Endodermal cell (in vitro differentiated cells): ENCODE data around the gene C20orf144. TPM values are rescaled to one million over a fixed set of nuclear protein-coding genes. Genes with fewer than 3 reads are reported as not detected.

Source experiments
- DNase-seq: peaks from one replicate; pipeline ENCODE4 v3.0.0-alpha.2; 2017
- H3K27ac ChIP-seq: 2 replicates; pipeline ENCODE4 v1.5.1; 2013; ENCODE audit warnings: mild to moderate bottlenecking, low read depth, low read length, moderate library complexity
- H3K27me3 ChIP-seq: 2 replicates; pipeline ENCODE4 v1.6.1; 2013; ENCODE audit warnings: mild to moderate bottlenecking, low read length, moderate library complexity; ENCODE audit not compliant: insufficient read depth, control insufficient read depth, poor library complexity, severe bottlenecking
- H3K36me3 ChIP-seq: 2 replicates; pipeline ENCODE4 v1.7.0; 2013; ENCODE audit warnings: mild to moderate bottlenecking, low read length, moderate library complexity; ENCODE audit not compliant: control insufficient read depth, insufficient read depth
- H3K4me1 ChIP-seq: one replicate; pipeline ENCODE4 v1.7.0; 2013; ENCODE audit warnings: low read length; ENCODE audit not compliant: control insufficient read depth, insufficient read depth
- H3K4me3 ChIP-seq: 2 replicates; pipeline ENCODE4 v1.5.1; 2013; ENCODE audit warnings: mild to moderate bottlenecking, low read length, moderate library complexity
- H3K9ac ChIP-seq: 2 replicates; pipeline ENCODE4 v1.6.1; 2013; ENCODE audit warnings: mild to moderate bottlenecking, low read length, moderate library complexity; ENCODE audit not compliant: poor library complexity, severe bottlenecking; ENCODE audit errors: extremely low read depth
- H3K9me3 ChIP-seq: 2 replicates; pipeline ENCODE4 v1.6.1; 2013; ENCODE audit warnings: mild to moderate bottlenecking, low read length, moderate library complexity; ENCODE audit not compliant: control insufficient read depth
- H3K27ac Mint-ChIP-seq: 2 replicates; pipeline ENCODE4 v1.8.0; 2020; ENCODE audit warnings: mixed read lengths
- H3K27me3 Mint-ChIP-seq: 2 replicates; pipeline ENCODE4 v1.8.0; 2021; ENCODE audit warnings: mild to moderate bottlenecking, mixed read lengths; ENCODE audit not compliant: insufficient read depth
- H3K36me3 Mint-ChIP-seq: 2 replicates; pipeline ENCODE4 v1.8.0; 2020; ENCODE audit warnings: low read depth, mixed read lengths
- H3K4me1 Mint-ChIP-seq: 2 replicates; pipeline ENCODE4 v1.8.0; 2020; ENCODE audit warnings: mixed read lengths
- H3K4me3 Mint-ChIP-seq: 2 replicates; pipeline ENCODE4 v1.8.0; 2020; ENCODE audit warnings: mild to moderate bottlenecking, moderate library complexity, mixed read lengths
- H3K9me3 Mint-ChIP-seq: 2 replicates; pipeline ENCODE4 v1.8.0; 2020; ENCODE audit warnings: mild to moderate bottlenecking, mixed read lengths
- WGBS, 2 experiments: methylation state at CpG; one replicate each; pipeline versions ENCODE4 v1.1.5 to v1.1.7; 2013; ENCODE audit warnings: missing lambda C conversion rate in 2 of 2, mixed read lengths in 1 of 2; ENCODE audit not compliant: insufficient coverage in 1 of 2, insufficient read length in 1 of 2; 5-methylcytosine and 5-hydroxymethylcytosine counted together
- total RNA-seq, 2 donors: library from RNA; stranded (reverse); fragmentation: NEBNext Ultra II Directional in 1 of 2; extraction: Animal tissue kit (Norgen Biotek cat#: 25700) in 1 of 2; gene quantifications; 2 replicates in 1 of 2; 3 replicates in 1 of 2; pipeline ENCODE4 v1.2.1, GENCODE V29; 2021
- TF ChIP-seq, protein P1 (sequence below): fragments of 200-600 bp; sonication (generic); conservative IDR thresholded peaks from 2 replicates; pipeline ENCODE4 v1.5.0; 2021; ENCODE audit warnings: antibody characterized with exemption, mild to moderate bottlenecking

C20orf144 gene
- total RNA-seq, 2 donors from 2014 or later: 0.44 TPM; not detected in 1

GRCh38 chr20:33664085-33664761, 2.1 kb downstream of the C20orf144 start:
- Histone ChIP-seq H3K4me3 (peak overlapping the region; percentile 86), H3K9ac (peak overlapping the region; percentile 51), H3K27ac (no peak overlapping the region), H3K9me3 (no peaks in the 10 kb centered on the region), H3K36me3 (peaks cover 13% of the 10 kb centered on the region), H3K27me3 (no peaks in the 10 kb centered on the region), H3K4me1 (peaks cover 2% of the 10 kb centered on the region)
- WGBS, 2 experiments: 60 to 65% methylated on average over 2 to 9 of the region's 9 CpGs
- peaks cover 4% of the 10 kb centered on the region for H3K27me3 Mint-ChIP-seq
- H3K27ac Mint-ChIP-seq: peak overlapping the region; percentile 68
- DNase-seq: no peak
- TF ChIP-seq, protein P1, sequence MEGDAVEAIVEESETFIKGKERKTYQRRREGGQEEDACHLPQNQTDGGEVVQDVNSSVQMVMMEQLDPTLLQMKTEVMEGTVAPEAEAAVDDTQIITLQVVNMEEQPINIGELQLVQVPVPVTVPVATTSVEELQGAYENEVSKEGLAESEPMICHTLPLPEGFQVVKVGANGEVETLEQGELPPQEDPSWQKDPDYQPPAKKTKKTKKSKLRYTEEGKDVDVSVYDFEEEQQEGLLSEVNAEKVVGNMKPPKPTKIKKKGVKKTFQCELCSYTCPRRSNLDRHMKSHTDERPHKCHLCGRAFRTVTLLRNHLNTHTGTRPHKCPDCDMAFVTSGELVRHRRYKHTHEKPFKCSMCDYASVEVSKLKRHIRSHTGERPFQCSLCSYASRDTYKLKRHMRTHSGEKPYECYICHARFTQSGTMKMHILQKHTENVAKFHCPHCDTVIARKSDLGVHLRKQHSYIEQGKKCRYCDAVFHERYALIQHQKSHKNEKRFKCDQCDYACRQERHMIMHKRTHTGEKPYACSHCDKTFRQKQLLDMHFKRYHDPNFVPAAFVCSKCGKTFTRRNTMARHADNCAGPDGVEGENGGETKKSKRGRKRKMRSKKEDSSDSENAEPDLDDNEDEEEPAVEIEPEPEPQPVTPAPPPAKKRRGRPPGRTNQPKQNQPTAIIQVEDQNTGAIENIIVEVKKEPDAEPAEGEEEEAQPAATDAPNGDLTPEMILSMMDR: no peak
- H3K9me3 Mint-ChIP-seq: no peaks in the 10 kb centered on the region
- H3K4me1 Mint-ChIP-seq: peaks cover 19% of the 10 kb centered on the region
- peak overlapping the region; percentile 75 for H3K4me3 Mint-ChIP-seq
- peaks cover 20% of the 10 kb centered on the region for H3K36me3 Mint-ChIP-seq

- Mint-ChIP-seq H3K27me3 (peaks cover 4% of the 10 kb centered on the region), H3K27ac (peak overlapping the region; percentile 68), H3K9me3 (no peaks in the 10 kb centered on the region), H3K4me3 (peak overlapping the region; percentile 75), H3K4me1 (peaks cover 19% of the 10 kb centered on the region), H3K36me3 (peaks cover 23% of the 10 kb centered on the region)
- Histone ChIP-seq H3K4me3 (no peak overlapping the region), H3K36me3 (peaks cover 13% of the 10 kb centered on the region), H3K9ac (no peak overlapping the region), H3K27ac (no peak overlapping the region), H3K27me3 (no peaks in the 10 kb centered on the region), H3K9me3 (no peaks in the 10 kb centered on the region), H3K4me1 (no peaks in the 10 kb centered on the region)
- TF ChIP-seq, protein P1: no peak
- no peak for DNase-seq
- WGBS, 2 experiments: 96 to 100% methylated on average over 1 to 2 of the region's 2 CpGs
These were observed 2.6 kb downstream of the C20orf144 start for GRCh38 chr20:33664762-33665144.

DNA sequence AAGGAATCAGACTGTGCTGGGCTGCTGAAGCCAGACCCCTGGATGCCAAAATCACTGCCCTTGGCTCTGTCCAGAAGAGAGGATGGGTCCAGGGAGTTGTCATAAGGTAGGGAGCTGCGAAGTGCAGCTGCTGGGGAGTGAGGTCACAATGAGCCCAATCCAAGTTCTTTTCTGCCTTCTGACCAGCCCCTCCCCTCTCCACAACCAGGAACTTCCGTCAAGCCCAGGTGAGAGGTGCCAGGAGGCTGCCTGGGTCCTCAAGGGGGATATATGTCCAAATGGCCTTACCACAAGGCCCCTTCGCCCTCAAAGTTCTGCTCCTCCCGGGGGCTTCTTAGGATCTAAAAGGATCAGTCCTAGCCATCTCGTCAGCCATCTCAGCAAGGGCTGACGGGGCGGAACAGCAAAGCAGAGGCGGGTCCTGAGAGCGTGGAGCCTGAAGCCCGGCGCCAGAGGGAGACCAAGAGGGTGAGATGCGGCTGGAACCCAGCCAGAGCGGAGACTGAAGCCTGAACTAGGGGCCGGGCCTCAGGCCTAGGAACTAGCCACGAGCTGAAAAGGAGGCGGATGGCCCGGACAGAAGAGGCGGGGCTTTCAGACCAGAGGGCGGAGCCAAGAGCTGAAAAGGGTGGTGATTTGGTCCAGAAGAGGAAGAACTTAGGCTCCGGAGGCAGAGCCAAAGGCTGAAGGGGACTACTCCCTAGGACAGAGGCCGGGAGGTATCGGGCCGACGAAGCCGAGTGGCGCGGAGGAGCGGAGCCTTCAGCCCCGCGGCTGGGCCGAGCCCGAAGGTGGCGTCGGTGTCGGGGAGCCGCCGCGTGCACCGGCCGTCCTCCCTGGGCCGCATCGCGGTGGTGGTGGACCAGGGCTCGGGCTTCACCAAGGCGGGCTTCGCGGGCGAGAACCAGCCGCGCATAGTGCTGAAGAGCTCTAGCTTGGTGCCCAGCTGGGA, 4.4 kb downstream of the C20orf144 start, which contains the start of gene ACTL10:
Gene ACTL10, plus strand, starts transcription at position 651 of the 952 bp plus-strand sequence. CDS start 555 bp downstream, outside the sequence.
- no peaks in the 10 kb centered on the region for H3K9me3 ChIP-seq
- H3K27ac ChIP-seq: no peak within 1 kb of the TSS
- H3K27me3 ChIP-seq: no peaks in the 10 kb centered on the region
- H3K36me3 ChIP-seq: peaks cover 22% of the 10 kb centered on the region
- H3K4me1 ChIP-seq: no peaks in the 10 kb centered on the region
- WGBS, 2 experiments: 20 to 39% methylated on average over 25 to 50 of the region's 50 CpGs
- H3K9me3 Mint-ChIP-seq: no peaks in the 10 kb centered on the region
- peaks cover 19% of the 10 kb centered on the region for H3K4me1 Mint-ChIP-seq
- H3K9ac ChIP-seq: peak within 1 kb of the TSS; percentile 11
- H3K27ac Mint-ChIP-seq: peak within 1 kb of the TSS; percentile 78
- peaks cover 37% of the 10 kb centered on the region for H3K36me3 Mint-ChIP-seq
- peak within 1 kb of the TSS; percentile 53 for H3K4me3 Mint-ChIP-seq
- peak; percentile 97 for DNase-seq
- H3K4me3 ChIP-seq: peak within 1 kb of the TSS; percentile 60
- TF ChIP-seq, protein P1: peak; percentile 60
- H3K27me3 Mint-ChIP-seq: peaks cover 4% of the 10 kb centered on the region
